CD4-positive, CD25-positive, alpha-beta regulatory T cell (primary cell): ENCODE results near the gene HCFC1. TPM values are rescaled to one million over a fixed set of nuclear protein-coding genes. Genes with fewer than 3 reads are reported as not detected.

Experiments used
- ATAC-seq, 2 donors: fragments of 150-1000 bp; cut with Tn5 transposase; one replicate each; pipeline ENCODE4 v1.10.0; 2021; ENCODE audit warnings: low read depth in 2 of 2, moderate number of reproducible peaks in 2 of 2, moderate library complexity in 1 of 2
- DNase-seq, 3 donors: peaks; one replicate each; pipeline versions ENCODE4 v3.0.0 to v3.0.0-alpha.2; 2012 to 2022; ENCODE audit warnings: mixed read lengths in 1 of 3
- H3K27ac ChIP-seq: one replicate; pipeline ENCODE4 v1.7.0; 2013; ENCODE audit warnings: mild to moderate bottlenecking, low read length; ENCODE audit not compliant: insufficient read depth, poor library complexity, severe bottlenecking
- H3K27me3 ChIP-seq: one replicate; pipeline ENCODE4 v1.7.0; 2013; ENCODE audit warnings: low read length; ENCODE audit not compliant: control insufficient read depth, insufficient read depth
- H3K36me3 ChIP-seq: one replicate; pipeline ENCODE4 v1.7.0; 2013; ENCODE audit warnings: mild to moderate bottlenecking, low read length, moderate library complexity; ENCODE audit not compliant: control insufficient read depth, insufficient read depth
- H3K4me1 ChIP-seq: 2 replicates; pipeline ENCODE4 v1.7.0; 2013; ENCODE audit warnings: mild to moderate bottlenecking, low read length; ENCODE audit not compliant: insufficient read depth, control insufficient read depth, poor library complexity, severe bottlenecking
- H3K4me3 ChIP-seq: one replicate; pipeline ENCODE4 v1.7.0; 2013; ENCODE audit warnings: low read depth, mild to moderate bottlenecking, low read length, moderate library complexity
- H3K9me3 ChIP-seq, 2 experiments: 1 replicate in 1 of 2; 2 replicates in 1 of 2; pipeline ENCODE4 v1.7.0; 2013; ENCODE audit warnings: low read length in 2 of 2, mild to moderate bottlenecking in 1 of 2, moderate library complexity in 1 of 2; ENCODE audit not compliant: control insufficient read depth in 2 of 2
- H3K27ac Mint-ChIP-seq, 3 donors: one replicate each; pipeline ENCODE4 v1.8.0; 2020 to 2022; ENCODE audit warnings: mild to moderate bottlenecking in 3 of 3, mixed read lengths in 3 of 3, moderate library complexity in 2 of 3
- H3K27me3 Mint-ChIP-seq: one replicate; pipeline ENCODE4 v1.8.0; 2022; ENCODE audit warnings: mild to moderate bottlenecking, mixed read lengths
- H3K36me3 Mint-ChIP-seq: one replicate; pipeline ENCODE4 v1.8.0; 2020; ENCODE audit warnings: mixed read lengths
- H3K4me1 Mint-ChIP-seq, 4 donors: one replicate each; pipeline ENCODE4 v1.8.0; 2020 to 2022; ENCODE audit warnings: mixed read lengths in 4 of 4, mild to moderate bottlenecking in 1 of 4
- H3K4me3 Mint-ChIP-seq, 4 donors: one replicate each; pipeline ENCODE4 v1.8.0; 2020 to 2022; ENCODE audit warnings: mild to moderate bottlenecking in 4 of 4, mixed read lengths in 4 of 4, moderate library complexity in 3 of 4
- H3K9me3 Mint-ChIP-seq, 7 donors: one replicate each; pipeline ENCODE4 v1.8.0; 2020 to 2022; ENCODE audit warnings: mixed read lengths in 7 of 7, mild to moderate bottlenecking in 3 of 7, moderate library complexity in 2 of 7
- polyA plus RNA-seq, 4 donors: library from polyadenylated mRNA; unstranded; fragments of 300-500 nt; fragmentation: Illumina TruSeq; gene quantifications; one replicate each; pipeline ENCODE4 v1.2.3, GENCODE V29; 2021
- total RNA-seq: library from RNA; stranded (reverse); gene quantifications from one replicate; pipeline ENCODE4 v1.2.3, GENCODE V29; 2022

The HCFC1 gene
- total and polyA plus RNA-seq, 5 donors from 2014 or later: 3.0 to 71.6 (median 3.8) TPM

- H3K27ac Mint-ChIP-seq: no peak overlapping the region
- H3K36me3 Mint-ChIP-seq: peaks cover 6% of the 10 kb centered on the region
- H3K4me1 ChIP-seq: peaks cover 26% of the 10 kb centered on the region
- H3K9me3 ChIP-seq: no peaks in the 10 kb centered on the region
- ATAC-seq (no peak), DNase-seq (no peak)
- H3K27me3 ChIP-seq: no peaks in the 10 kb centered on the region
- H3K4me1 Mint-ChIP-seq: peaks cover 0 to 17% (median 6%) of the 10 kb centered on the region in 4 donors
- H3K4me3 Mint-ChIP-seq: no peak overlapping the region
- H3K27me3 Mint-ChIP-seq: no peaks in the 10 kb centered on the region
- H3K27ac ChIP-seq: no peak overlapping the region
- peaks cover 0 to 2% (median 0%) of the 10 kb centered on the region in 7 donors for H3K9me3 Mint-ChIP-seq
- peaks cover 14% of the 10 kb centered on the region for H3K36me3 ChIP-seq
- H3K4me3 ChIP-seq: no peak overlapping the region
These were observed 63.3 kb downstream of the HCFC1 start for GRCh38 chrX:153908219-153908860.

- Histone ChIP-seq H3K4me3 (no peak overlapping the region), H3K4me1 (peaks cover 27% of the 10 kb centered on the region), H3K27me3 (no peaks in the 10 kb centered on the region), H3K36me3 (peaks cover 13% of the 10 kb centered on the region), H3K27ac (no peak overlapping the region), H3K9me3 (no peaks in the 10 kb centered on the region)
- Mint-ChIP-seq H3K4me1 (peaks cover 0 to 26% (median 9%) of the 10 kb centered on the region in 4 donors), H3K9me3 (peaks cover 0 to 2% (median 0%) of the 10 kb centered on the region in 7 donors), H3K27ac (no peak overlapping the region), H3K4me3 (no peak overlapping the region), H3K27me3 (no peaks in the 10 kb centered on the region), H3K36me3 (peaks cover 6% of the 10 kb centered on the region)
- no peak for ATAC-seq
- DNase-seq: no peak
These were observed 64.2 kb downstream of the HCFC1 start for GRCh38 chrX:153907456-153907855.

GRCh38 chrX:153906126-153906917 lies 65.3 kb downstream of the HCFC1 start:
- no peaks in the 10 kb centered on the region for H3K27me3 ChIP-seq
- Mint-ChIP-seq H3K4me3 (peak overlapping the region in 1 of 4 donors; percentile 63), H3K9me3 (peaks cover 0 to 2% (median 0%) of the 10 kb centered on the region in 7 donors), H3K27ac (peak overlapping the region in 1 of 3 donors; percentile 26), H3K4me1 (peaks cover 0 to 29% (median 10%) of the 10 kb centered on the region in 4 donors), H3K27me3 (no peaks in the 10 kb centered on the region), H3K36me3 (no peaks in the 10 kb centered on the region)
- no peak overlapping the region for H3K27ac ChIP-seq
- no peaks in the 10 kb centered on the region for H3K9me3 ChIP-seq
- DNase-seq (no peak), ATAC-seq (no peak)
- no peak overlapping the region for H3K4me3 ChIP-seq
- H3K36me3 ChIP-seq: peaks cover 7% of the 10 kb centered on the region
- H3K4me1 ChIP-seq: peaks cover 35% of the 10 kb centered on the region

- peaks cover 4% of the 10 kb centered on the region for H3K27me3 Mint-ChIP-seq
- Histone ChIP-seq H3K4me3 (no peak overlapping the region), H3K27me3 (no peaks in the 10 kb centered on the region), H3K9me3 (no peaks in the 10 kb centered on the region), H3K4me1 (peaks cover 42% of the 10 kb centered on the region), H3K27ac (peak overlapping the region; percentile 23), H3K36me3 (peaks cover 5% of the 10 kb centered on the region)
- ATAC-seq (no peak), DNase-seq (no peak)
- H3K4me1 Mint-ChIP-seq: peaks cover 3 to 37% (median 14%) of the 10 kb centered on the region in 4 donors
- H3K27ac Mint-ChIP-seq: no peak overlapping the region
- H3K36me3 Mint-ChIP-seq: no peaks in the 10 kb centered on the region
- no peak overlapping the region for H3K4me3 Mint-ChIP-seq
- peaks cover 0 to 2% (median 0%) of the 10 kb centered on the region in 7 donors for H3K9me3 Mint-ChIP-seq
These were observed 66.0 kb downstream of the HCFC1 start for GRCh38 chrX:153905481-153906095.

GRCh38 chrX:153903991-153904957 lies 67.3 kb downstream of the HCFC1 start, which contains the start of gene AVPR2:
Gene AVPR2, plus strand, starts transcription at chrX:153904673. Its CDS starts 473 bp downstream, at chrX:153905146.
- Histone ChIP-seq H3K36me3 (peaks cover 3% of the 10 kb centered on the region), H3K4me1 (peaks cover 45% of the 10 kb centered on the region), H3K9me3 (no peaks in the 10 kb centered on the region), H3K4me3 (no peak within 1 kb of the TSS), H3K27ac (peak within 1 kb of the TSS; percentile 23), H3K27me3 (no peaks in the 10 kb centered on the region)
- H3K4me3 Mint-ChIP-seq: peak within 1 kb of the TSS in 3 of 4 donors; percentile 49 to 74 (median 52)
- peaks cover 4 to 38% (median 15%) of the 10 kb centered on the region in 4 donors for H3K4me1 Mint-ChIP-seq
- peak in 1 of 2 donors; percentile 22 for ATAC-seq
- peak within 1 kb of the TSS; percentile 65 to 97 (median 90) for H3K27ac Mint-ChIP-seq
- DNase-seq: peak in 1 of 3 donors; percentile 30
- no peaks in the 10 kb centered on the region for H3K36me3 Mint-ChIP-seq
- H3K27me3 Mint-ChIP-seq: peaks cover 5% of the 10 kb centered on the region
- H3K9me3 Mint-ChIP-seq: peaks cover 0 to 2% (median 0%) of the 10 kb centered on the region in 7 donors

- H3K9me3 ChIP-seq: no peaks in the 10 kb centered on the region
- no peaks in the 10 kb centered on the region for H3K27me3 ChIP-seq
- H3K4me1 ChIP-seq: peaks cover 45% of the 10 kb centered on the region
- ATAC-seq: peak in 1 of 2 donors; percentile 5
- H3K9me3 Mint-ChIP-seq: peaks cover 0 to 2% (median 0%) of the 10 kb centered on the region in 7 donors
- H3K27me3 Mint-ChIP-seq: peaks cover 5% of the 10 kb centered on the region
- H3K4me3 Mint-ChIP-seq: peak overlapping the region in 2 of 4 donors; percentile 49 to 74
- H3K4me1 Mint-ChIP-seq: peaks cover 4 to 38% (median 16%) of the 10 kb centered on the region in 4 donors
- DNase-seq: no peak
- H3K36me3 Mint-ChIP-seq: no peaks in the 10 kb centered on the region
- no peaks in the 10 kb centered on the region for H3K36me3 ChIP-seq
- H3K27ac ChIP-seq: no peak overlapping the region
- H3K4me3 ChIP-seq: no peak overlapping the region
- peak overlapping the region; percentile 65 to 97 (median 67) for H3K27ac Mint-ChIP-seq
These were observed 68.2 kb downstream of the HCFC1 start for GRCh38 chrX:153903238-153903980.
